Measurements from ENCODE around the gene KLF7.

DNA sequence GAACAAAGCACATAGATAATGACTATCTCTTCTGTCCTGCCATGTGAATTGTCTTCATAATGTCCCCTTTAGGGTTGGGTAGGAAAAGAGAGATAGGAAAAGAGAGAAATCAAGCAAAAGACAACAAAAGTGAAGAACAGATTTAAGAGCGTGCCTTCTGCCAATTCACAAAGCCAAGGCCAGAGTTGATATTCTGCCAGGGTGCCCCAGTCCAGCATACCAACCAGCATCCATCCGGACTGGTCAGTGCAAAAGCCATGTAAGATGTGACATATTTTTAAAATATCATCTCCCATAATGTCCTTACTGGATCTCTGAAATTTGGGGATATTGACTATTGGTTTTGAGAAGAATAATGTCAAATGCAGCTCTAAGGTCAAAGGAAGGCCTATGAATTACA is 35.7 kb upstream of the KLF7 start:
- TF ChIP-seq CTCF (IDR thresholded peaks at IDR 0.05; ENCODE audit: low read depth, low read length, missing input control) (no peak), YY1 (IDR thresholded peaks at IDR 0.05) (no peak), RXRA (IDR thresholded peaks at IDR 0.05) (no peak), MAX (IDR thresholded peaks at IDR 0.05) (no peak), RAD21 (IDR thresholded peaks at IDR 0.05) (no peak), TAF1 (conservative IDR thresholded peaks at IDR 0.05) (no peak), JUND (IDR thresholded peaks at IDR 0.05) (no peak), EGR1 (IDR thresholded peaks at IDR 0.05; ENCODE audit: low read depth in 2 of 2) (no peak), FOXA1 (IDR thresholded peaks at IDR 0.05) (no peak), SP1 (IDR thresholded peaks at IDR 0.05) (no peak)
- TF ChIP-seq, protein P1, sequence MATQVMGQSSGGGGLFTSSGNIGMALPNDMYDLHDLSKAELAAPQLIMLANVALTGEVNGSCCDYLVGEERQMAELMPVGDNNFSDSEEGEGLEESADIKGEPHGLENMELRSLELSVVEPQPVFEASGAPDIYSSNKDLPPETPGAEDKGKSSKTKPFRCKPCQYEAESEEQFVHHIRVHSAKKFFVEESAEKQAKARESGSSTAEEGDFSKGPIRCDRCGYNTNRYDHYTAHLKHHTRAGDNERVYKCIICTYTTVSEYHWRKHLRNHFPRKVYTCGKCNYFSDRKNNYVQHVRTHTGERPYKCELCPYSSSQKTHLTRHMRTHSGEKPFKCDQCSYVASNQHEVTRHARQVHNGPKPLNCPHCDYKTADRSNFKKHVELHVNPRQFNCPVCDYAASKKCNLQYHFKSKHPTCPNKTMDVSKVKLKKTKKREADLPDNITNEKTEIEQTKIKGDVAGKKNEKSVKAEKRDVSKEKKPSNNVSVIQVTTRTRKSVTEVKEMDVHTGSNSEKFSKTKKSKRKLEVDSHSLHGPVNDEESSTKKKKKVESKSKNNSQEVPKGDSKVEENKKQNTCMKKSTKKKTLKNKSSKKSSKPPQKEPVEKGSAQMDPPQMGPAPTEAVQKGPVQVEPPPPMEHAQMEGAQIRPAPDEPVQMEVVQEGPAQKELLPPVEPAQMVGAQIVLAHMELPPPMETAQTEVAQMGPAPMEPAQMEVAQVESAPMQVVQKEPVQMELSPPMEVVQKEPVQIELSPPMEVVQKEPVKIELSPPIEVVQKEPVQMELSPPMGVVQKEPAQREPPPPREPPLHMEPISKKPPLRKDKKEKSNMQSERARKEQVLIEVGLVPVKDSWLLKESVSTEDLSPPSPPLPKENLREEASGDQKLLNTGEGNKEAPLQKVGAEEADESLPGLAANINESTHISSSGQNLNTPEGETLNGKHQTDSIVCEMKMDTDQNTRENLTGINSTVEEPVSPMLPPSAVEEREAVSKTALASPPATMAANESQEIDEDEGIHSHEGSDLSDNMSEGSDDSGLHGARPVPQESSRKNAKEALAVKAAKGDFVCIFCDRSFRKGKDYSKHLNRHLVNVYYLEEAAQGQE (IDR thresholded peaks at IDR 0.05): no peak
- TF ChIP-seq, protein P2, sequence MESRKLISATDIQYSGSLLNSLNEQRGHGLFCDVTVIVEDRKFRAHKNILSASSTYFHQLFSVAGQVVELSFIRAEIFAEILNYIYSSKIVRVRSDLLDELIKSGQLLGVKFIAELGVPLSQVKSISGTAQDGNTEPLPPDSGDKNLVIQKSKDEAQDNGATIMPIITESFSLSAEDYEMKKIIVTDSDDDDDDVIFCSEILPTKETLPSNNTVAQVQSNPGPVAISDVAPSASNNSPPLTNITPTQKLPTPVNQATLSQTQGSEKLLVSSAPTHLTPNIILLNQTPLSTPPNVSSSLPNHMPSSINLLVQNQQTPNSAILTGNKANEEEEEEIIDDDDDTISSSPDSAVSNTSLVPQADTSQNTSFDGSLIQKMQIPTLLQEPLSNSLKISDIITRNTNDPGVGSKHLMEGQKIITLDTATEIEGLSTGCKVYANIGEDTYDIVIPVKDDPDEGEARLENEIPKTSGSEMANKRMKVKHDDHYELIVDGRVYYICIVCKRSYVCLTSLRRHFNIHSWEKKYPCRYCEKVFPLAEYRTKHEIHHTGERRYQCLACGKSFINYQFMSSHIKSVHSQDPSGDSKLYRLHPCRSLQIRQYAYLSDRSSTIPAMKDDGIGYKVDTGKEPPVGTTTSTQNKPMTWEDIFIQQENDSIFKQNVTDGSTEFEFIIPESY (IDR thresholded peaks at IDR 0.05): no peak
- TF ChIP-seq, protein P3, sequence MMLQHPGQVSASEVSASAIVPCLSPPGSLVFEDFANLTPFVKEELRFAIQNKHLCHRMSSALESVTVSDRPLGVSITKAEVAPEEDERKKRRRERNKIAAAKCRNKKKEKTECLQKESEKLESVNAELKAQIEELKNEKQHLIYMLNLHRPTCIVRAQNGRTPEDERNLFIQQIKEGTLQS (IDR thresholded peaks at IDR 0.05): no peak

Data from liver (tissue), 3 donors.